K562 (cell line): ENCODE results near the gene ARID4B. TPM values are rescaled to one million over a fixed set of nuclear protein-coding genes. Genes with fewer than 3 reads are reported as not detected.
A peak's percentile ranks its signal among the peaks of the same experiment; 100 is the strongest.

Experiments used
- ATF3 ChIP-seq, 2 experiments: fragments of 450-650 bp in 1 of 2; sonication (generic) in 1 of 2; formaldehyde crosslinking in 1 of 2; IDR thresholded peaks in 1 of 2; conservative IDR thresholded peaks in 1 of 2; 2 replicates each; pipeline versions ENCODE4 v1.6.1 to v1.8.1; 2016 to 2023; ENCODE audit warnings: mild to moderate bottlenecking in 2 of 2, moderate library complexity in 2 of 2, inconsistent platforms in 1 of 2, missing genetic modification reagents in 1 of 2
- CHD2 ChIP-seq: IDR thresholded peaks from 2 replicates; pipeline ENCODE4 v1.6.1; 2011; ENCODE audit warnings: low read depth, low read length
- CREB3L1 ChIP-seq: fragments of 450-650 bp; IDR thresholded peaks from 2 replicates; pipeline ENCODE4 v1.6.1; 2014; ENCODE audit warnings: low read depth, mild to moderate bottlenecking, moderate library complexity, borderline replicate concordance
- GATA2 ChIP-seq: sonication (generic); formaldehyde crosslinking; IDR thresholded peaks from 2 replicates; pipeline ENCODE4 v1.4.0; 2020; ENCODE audit warnings: mild to moderate bottlenecking, missing genetic modification reagents
- HDAC1 ChIP-seq, 2 experiments: fragments of 450-650 bp; IDR thresholded peaks; 2 replicates each; pipeline ENCODE4 v1.6.1; 2016 to 2017; ENCODE audit warnings: inconsistent platforms in 1 of 2, mild to moderate bottlenecking in 1 of 2, moderate library complexity in 1 of 2
- MYNN ChIP-seq, 2 experiments: sonication (generic); formaldehyde crosslinking in 1 of 2; IDR thresholded peaks; 2 replicates each; pipeline versions ENCODE4 v1.5.0 to v1.6.1; 2016 to 2020; ENCODE audit warnings: antibody characterized with exemption in 1 of 2, missing genetic modification reagents in 1 of 2
- NR4A1 ChIP-seq, 2 experiments: fragments of 250-450 bp in 1 of 2; fragments of 450-650 bp in 1 of 2; sonication (Bioruptor Pico) in 1 of 2; IDR thresholded peaks; 2 replicates each; pipeline versions ENCODE4 v1.4.0 to v1.6.1; 2016 to 2020; ENCODE audit warnings: mild to moderate bottlenecking in 2 of 2, missing compliant biosample characterization in 1 of 2, missing genetic modification characterization in 1 of 2, moderate library complexity in 1 of 2
- PRMT5 ChIP-seq: sonication (generic); formaldehyde crosslinking; IDR thresholded peaks from 2 replicates; pipeline ENCODE4 v1.5.0; 2020; ENCODE audit warnings: missing genetic modification reagents
- SNAPC5 ChIP-seq: fragments of 250-450 bp; sonication (Bioruptor Pico); IDR thresholded peaks from 2 replicates; pipeline ENCODE4 v1.8.0; 2021; ENCODE audit warnings: moderate library complexity, mild to moderate bottlenecking, inconsistent platforms
- ZBED1 ChIP-seq: IDR thresholded peaks from 2 replicates; pipeline ENCODE4 v1.6.1; 2014
- ZNF140 ChIP-seq: fragments of 250-450 bp; sonication (Bioruptor Pico); IDR thresholded peaks from 2 replicates; pipeline ENCODE4 v1.8.0; 2021; ENCODE audit warnings: moderate library complexity, mild to moderate bottlenecking, inconsistent platforms
- ZNF175 ChIP-seq: fragments of 200-800 bp; sonication (Bioruptor generic); IDR thresholded peaks from 2 replicates; pipeline ENCODE4 v1.6.1; 2016; ENCODE audit warnings: low read depth, mild to moderate bottlenecking, missing genetic modification characterization, missing compliant biosample characterization
- ZNF311 ChIP-seq: fragments of 250-450 bp; sonication (Bioruptor Pico); IDR thresholded peaks from 2 replicates; pipeline ENCODE4 v1.4.0; 2020; ENCODE audit warnings: mild to moderate bottlenecking, moderate library complexity
- ZNF354B ChIP-seq: fragments of 250-450 bp; sonication (Bioruptor Pico); IDR thresholded peaks from 2 replicates; pipeline ENCODE4 v1.4.0; 2020
- ZNF589 ChIP-seq: fragments of 200-800 bp; sonication (Bioruptor generic); IDR thresholded peaks from 2 replicates; pipeline ENCODE4 v1.6.1; 2016; ENCODE audit warnings: low read depth, missing genetic modification characterization, missing compliant biosample characterization
- ZNF644 ChIP-seq: fragments of 200-800 bp; sonication (Bioruptor generic); IDR thresholded peaks from 2 replicates; pipeline ENCODE4 v1.6.1; 2016; ENCODE audit warnings: low read depth, missing genetic modification characterization, missing compliant biosample characterization
- polyA plus RNA-seq, 8 experiments: library from polyadenylated mRNA; depleted of rRNA in 4 of 8; stranded (reverse) in 5 of 8; unstranded in 3 of 8; fragments of >200 nt; fragmentation: Nextera tagmentation in 2 of 8; fragmentation: Illumina TruSeq in 1 of 8; extraction: Ambion mirVana in 2 of 8; extraction: Trizol in 1 of 8; gene quantifications; 2 replicates each; pipeline versions ENCODE4 v1.2.1 to v1.2.3, GENCODE V29; 2011 to 2014; ENCODE audit warnings: inconsistent platforms in 1 of 8, missing spikeins in 1 of 8
- total RNA-seq, 7 experiments: library from RNA; depleted of rRNA in 6 of 7; stranded (reverse); fragments of >200 nt in 6 of 7; fragmentation: Illumina TruSeq in 2 of 7; extraction: Trizol in 2 of 7; gene quantifications; 2 replicates each; pipeline versions ENCODE4 v1.2.1 to v1.2.3, GENCODE V29; 2011 to 2021; ENCODE audit warnings: low replicate concordance in 1 of 7
- TF ChIP-seq, protein P1 (sequence below): sonication (generic); formaldehyde crosslinking; IDR thresholded peaks from 2 replicates; pipeline ENCODE4 v1.8.0; 2023; ENCODE audit warnings: mild to moderate bottlenecking, missing genetic modification reagents
- TF ChIP-seq, protein P2 (sequence below): fragments of 450-650 bp; conservative IDR thresholded peaks from 2 replicates; pipeline ENCODE4 v1.6.1; 2016; ENCODE audit warnings: missing genetic modification characterization, low read depth, mild to moderate bottlenecking, control low read depth, missing compliant biosample characterization
- TF ChIP-seq, protein P3 (sequence below): fragments of 450-650 bp; IDR thresholded peaks from 2 replicates; pipeline ENCODE4 v1.7.0; 2016; ENCODE audit warnings: borderline replicate concordance

ARID4B gene
- total and polyA plus RNA-seq, 9 of the 15 experiments (the other 6 are each of a cell fraction or from before 2014, with no cell fraction given) = 8.4 to 38.9 (median 18.5) TPM

- TF ChIP-seq, protein P1, sequence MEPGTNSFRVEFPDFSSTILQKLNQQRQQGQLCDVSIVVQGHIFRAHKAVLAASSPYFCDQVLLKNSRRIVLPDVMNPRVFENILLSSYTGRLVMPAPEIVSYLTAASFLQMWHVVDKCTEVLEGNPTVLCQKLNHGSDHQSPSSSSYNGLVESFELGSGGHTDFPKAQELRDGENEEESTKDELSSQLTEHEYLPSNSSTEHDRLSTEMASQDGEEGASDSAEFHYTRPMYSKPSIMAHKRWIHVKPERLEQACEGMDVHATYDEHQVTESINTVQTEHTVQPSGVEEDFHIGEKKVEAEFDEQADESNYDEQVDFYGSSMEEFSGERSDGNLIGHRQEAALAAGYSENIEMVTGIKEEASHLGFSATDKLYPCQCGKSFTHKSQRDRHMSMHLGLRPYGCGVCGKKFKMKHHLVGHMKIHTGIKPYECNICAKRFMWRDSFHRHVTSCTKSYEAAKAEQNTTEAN = no peak
- no peak for TF ChIP-seq MYNN (IDR thresholded peaks at IDR 0.05)
- no peak for TF ChIP-seq MYNN (CRISPR knock-in tag; IDR thresholded peaks at IDR 0.05)
- TF ChIP-seq ZBED1 = no peak
- TF ChIP-seq, protein P2, sequence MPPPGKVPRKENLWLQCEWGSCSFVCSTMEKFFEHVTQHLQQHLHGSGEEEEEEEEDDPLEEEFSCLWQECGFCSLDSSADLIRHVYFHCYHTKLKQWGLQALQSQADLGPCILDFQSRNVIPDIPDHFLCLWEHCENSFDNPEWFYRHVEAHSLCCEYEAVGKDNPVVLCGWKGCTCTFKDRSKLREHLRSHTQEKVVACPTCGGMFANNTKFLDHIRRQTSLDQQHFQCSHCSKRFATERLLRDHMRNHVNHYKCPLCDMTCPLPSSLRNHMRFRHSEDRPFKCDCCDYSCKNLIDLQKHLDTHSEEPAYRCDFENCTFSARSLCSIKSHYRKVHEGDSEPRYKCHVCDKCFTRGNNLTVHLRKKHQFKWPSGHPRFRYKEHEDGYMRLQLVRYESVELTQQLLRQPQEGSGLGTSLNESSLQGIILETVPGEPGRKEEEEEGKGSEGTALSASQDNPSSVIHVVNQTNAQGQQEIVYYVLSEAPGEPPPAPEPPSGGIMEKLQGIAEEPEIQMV (tag) = no peak
- TF ChIP-seq ZNF175 (CRISPR knock-in tag) = no peak; the same call in 1 of the 2 replicates
- TF ChIP-seq, protein P3, sequence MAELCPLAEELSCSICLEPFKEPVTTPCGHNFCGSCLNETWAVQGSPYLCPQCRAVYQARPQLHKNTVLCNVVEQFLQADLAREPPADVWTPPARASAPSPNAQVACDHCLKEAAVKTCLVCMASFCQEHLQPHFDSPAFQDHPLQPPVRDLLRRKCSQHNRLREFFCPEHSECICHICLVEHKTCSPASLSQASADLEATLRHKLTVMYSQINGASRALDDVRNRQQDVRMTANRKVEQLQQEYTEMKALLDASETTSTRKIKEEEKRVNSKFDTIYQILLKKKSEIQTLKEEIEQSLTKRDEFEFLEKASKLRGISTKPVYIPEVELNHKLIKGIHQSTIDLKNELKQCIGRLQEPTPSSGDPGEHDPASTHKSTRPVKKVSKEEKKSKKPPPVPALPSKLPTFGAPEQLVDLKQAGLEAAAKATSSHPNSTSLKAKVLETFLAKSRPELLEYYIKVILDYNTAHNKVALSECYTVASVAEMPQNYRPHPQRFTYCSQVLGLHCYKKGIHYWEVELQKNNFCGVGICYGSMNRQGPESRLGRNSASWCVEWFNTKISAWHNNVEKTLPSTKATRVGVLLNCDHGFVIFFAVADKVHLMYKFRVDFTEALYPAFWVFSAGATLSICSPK = no peak
- TF ChIP-seq ZNF589 (CRISPR knock-in tag) = no peak
- no peak for TF ChIP-seq GATA2 (CRISPR knock-in tag)
- no peak for TF ChIP-seq ZNF354B (CRISPR knock-in tag)
- no peak for TF ChIP-seq NR4A1 (CRISPR knock-in tag; IDR thresholded peaks at IDR 0.05)
- TF ChIP-seq NR4A1 (tag; IDR thresholded peaks at IDR 0.05) = no peak
- TF ChIP-seq ZNF140 (CRISPR knock-in tag) = no peak
- no peak for TF ChIP-seq ATF3 (IDR thresholded peaks at IDR 0.05)
- TF ChIP-seq ATF3 (CRISPR knock-in tag; conservative IDR thresholded peaks at IDR 0.05) = no peak
- TF ChIP-seq PRMT5 (CRISPR knock-in tag) = no peak
- TF ChIP-seq SNAPC5 (CRISPR knock-in tag) = no peak
- TF ChIP-seq ZNF644 = no peak
- 0 out of 4 replicates have a peak, but pooled peaks of 1 of the 2 experiments have one; percentile 8 for TF ChIP-seq HDAC1 (IDR thresholded peaks at IDR 0.05)
- peak; percentile 58; the same call in 1 of the 2 replicates for TF ChIP-seq CHD2
- TF ChIP-seq ZNF311 = no peak
- TF ChIP-seq CREB3L1 = no peak
These were observed 167.5 kb downstream of the ARID4B start (continued) for GRCh38 chr1:235160383-235160956.
